ENCODE measurements around the gene DRAP1.

Gene DRAP1

DNA sequence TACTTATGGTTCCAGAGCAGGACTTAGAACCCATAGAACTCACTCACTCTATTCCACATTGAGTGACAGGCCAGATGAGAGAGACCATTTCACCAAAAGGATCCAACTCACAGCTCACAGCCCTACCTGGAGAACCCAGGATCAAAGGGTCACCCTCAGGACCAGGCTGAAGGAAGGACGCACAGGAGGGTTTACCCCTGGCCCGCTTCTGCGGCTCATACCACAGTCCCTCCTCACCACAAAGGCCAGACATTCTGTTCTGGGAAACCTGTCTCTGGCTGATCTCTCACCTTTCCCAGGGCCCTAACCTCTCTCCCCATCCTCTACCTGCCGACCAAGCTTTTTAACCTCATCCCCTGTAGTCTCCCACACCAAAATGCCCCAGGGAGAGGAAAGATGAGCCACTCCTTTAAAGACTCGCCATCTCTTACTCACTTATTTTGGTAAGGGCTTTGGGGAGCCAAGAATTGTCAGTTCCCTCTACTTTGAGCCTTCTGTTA, 23.7 kb upstream of the DRAP1 start:
- H3K9me3 Mint-ChIP-seq, result no peaks in the 10 kb centered on the region
- peak overlapping the region; percentile 86 for H3K27ac Mint-ChIP-seq
- ATAC-seq, result no peak
- peaks cover 61% of the 10 kb centered on the region for H3K4me1 Mint-ChIP-seq
- no peak for DNase-seq (ENCODE audit: low spot score in 2 of 2)
- H3K4me3 Mint-ChIP-seq, result peak overlapping the region; percentile 78
- H3K36me3 Mint-ChIP-seq, result peaks cover 95% of the 10 kb centered on the region

DNA sequence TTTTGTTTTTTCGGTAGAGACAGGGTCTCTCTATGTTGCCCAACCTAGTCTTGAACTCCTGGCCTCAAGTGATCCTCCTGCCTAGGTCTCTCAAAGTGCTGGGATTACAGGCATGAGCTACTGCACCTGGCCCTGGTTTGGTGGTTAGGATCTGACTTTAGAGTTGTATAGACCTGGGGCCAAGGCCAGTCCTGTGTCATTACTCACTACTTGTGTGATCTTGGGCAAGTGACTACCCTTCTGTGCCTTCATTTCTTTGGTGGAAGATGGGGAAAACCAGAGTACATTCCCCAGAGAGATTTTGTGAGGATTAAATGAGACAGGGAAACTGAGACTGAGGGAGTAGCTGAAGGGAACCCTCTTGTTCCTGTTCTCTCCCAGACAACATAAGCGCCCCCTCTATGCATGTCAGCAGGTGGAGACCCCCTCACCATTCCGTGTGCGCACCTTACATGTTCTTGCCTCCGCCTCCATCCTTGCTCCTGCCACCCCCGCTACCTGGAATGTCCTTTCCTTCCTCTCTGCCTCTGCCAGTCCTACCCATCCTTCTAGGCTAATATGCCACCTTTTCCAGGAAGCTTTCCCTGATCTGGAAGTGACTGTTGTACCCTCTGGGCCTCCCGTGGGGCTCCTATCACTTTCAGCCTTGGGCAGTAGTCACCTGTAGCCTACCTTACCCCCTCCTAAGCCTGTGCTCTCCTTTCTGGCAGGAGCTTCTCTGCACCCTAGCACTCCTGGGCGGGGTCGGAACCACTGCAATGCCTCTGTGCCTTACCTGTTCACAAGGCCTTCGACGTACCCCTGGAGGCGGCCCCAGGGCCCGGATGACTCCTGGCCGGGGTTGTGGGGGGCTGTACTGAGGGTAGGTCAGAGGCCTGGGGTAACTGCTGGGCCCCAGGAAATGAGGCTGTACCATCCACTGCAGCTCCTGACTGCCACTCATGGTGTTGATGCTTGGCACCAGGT, 22.9 kb upstream of the DRAP1 start:
- Mint-ChIP-seq H3K36me3 (peaks cover 90% of the 10 kb centered on the region), H3K27ac (peak overlapping the region; percentile 86), H3K4me3 (peak overlapping the region; percentile 78), H3K4me1 (peaks cover 61% of the 10 kb centered on the region), H3K9me3 (no peaks in the 10 kb centered on the region)
- DNase-seq (ENCODE audit: low spot score in 2 of 2) (no peak), ATAC-seq (no peak)

DNA sequence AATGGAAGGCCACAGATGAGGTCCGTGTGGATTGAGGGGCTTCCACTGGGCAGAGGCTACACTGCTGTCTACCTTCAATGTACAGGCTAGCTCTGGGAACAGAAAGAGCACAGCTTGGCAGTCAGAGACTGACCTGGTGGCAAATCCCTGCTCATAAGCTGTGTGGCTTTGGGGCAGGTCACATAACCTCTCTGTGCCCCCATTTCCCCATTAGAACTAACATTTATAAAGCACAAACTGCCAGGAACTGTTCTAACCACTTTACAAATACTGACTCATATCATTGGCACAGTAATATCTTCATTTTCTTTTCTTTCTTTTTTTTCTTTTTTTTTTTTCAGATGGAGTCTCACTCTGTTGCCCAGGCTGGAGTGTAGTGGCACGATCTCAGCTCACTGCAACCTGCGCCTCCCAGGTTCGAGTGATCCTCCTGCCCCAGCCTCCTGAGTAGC, 22.2 kb upstream of the DRAP1 start:
- Mint-ChIP-seq H3K4me1 (peaks cover 66% of the 10 kb centered on the region), H3K9me3 (no peaks in the 10 kb centered on the region), H3K36me3 (peaks cover 89% of the 10 kb centered on the region), H3K27ac (peak overlapping the region; percentile 86), H3K4me3 (peak overlapping the region; percentile 78)
- ATAC-seq (no peak), DNase-seq (ENCODE audit: low spot score in 2 of 2) (no peak)

DNA sequence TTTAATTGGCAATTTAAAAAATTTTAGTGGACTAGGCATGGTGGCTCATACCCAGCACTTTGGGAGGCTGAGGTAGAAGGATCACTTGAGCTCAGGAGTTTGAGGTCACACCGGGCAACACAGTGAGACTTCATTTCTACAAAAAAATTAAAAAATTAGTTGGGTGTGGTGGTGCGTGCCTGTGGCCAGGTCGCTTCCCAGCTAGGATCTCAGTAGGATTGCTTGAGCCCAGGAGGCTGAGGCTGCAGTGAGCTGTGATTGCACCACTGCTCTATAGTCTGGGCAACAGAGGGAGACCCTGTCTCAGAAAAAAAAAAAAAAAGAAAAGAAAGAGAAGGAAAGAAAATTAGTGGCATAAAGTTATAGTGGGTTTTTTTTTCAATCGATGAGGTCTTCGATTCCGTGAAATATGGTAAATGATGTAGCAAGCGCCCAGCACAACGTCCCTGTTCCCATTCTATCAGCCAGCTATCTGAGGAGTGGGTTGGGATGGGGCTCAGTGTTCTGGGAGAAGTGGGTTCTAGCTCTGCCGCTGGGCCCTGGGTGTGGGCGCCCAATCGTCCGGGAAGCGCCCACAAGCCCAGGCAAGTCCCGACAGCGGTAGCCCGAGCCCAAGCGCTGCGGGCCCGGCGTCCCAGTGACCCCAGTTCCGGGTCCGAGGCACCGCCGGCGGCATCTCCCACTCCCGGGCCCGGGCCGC, 20.4 kb upstream of the DRAP1 start:
- DNase-seq (ENCODE audit: low spot score in 2 of 2), result no peak
- Mint-ChIP-seq H3K27ac (peak overlapping the region; percentile 92), H3K4me1 (peaks cover 62% of the 10 kb centered on the region), H3K36me3 (peaks cover 76% of the 10 kb centered on the region), H3K9me3 (no peaks in the 10 kb centered on the region), H3K4me3 (peak overlapping the region; percentile 84)
- ATAC-seq, result no peak

DNA sequence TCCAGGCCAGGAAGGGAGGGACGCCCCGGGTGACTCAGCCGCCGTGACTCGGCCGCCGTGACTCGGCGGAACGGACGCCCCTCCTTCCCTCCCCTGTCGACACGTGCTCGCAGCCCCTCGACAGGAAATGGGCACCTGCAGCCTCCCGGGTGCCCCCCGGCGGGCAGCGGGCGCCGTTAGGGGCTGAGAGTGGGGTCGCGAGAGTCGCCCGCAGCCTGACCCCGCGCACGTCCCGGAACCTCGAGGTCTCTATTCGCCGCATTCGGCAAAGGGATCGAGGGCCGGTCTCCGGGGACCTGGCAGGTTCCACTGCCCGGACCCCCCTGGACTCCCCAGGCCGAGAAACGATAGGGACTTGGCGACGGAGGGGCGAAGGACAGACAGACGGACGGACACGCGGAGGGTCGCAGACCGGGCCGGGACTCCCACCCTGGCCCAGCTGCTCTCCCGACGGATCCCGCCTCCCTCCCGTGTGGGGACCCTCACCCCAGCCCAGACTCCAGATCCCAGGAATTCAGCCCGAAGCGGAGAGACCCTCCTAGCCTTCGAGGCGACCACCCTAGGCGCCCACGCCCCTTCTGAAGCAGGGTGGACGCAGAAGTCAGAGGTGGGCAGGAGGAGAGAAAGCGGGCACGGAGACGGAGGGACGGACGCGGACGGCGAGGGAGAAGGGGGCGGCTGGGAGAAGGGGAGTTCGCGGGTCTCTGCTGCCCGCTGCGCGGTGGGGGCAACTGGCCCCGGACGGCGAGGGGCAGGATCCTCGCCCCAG, 19.7 kb upstream of the DRAP1 start:
- Mint-ChIP-seq H3K9me3 (no peaks in the 10 kb centered on the region), H3K27ac (peak overlapping the region; percentile 92), H3K4me3 (peak overlapping the region; percentile 84), H3K36me3 (peaks cover 68% of the 10 kb centered on the region), H3K4me1 (peaks cover 55% of the 10 kb centered on the region)
- DNase-seq (ENCODE audit: low spot score in 2 of 2) (peak; percentile 66 to 85), ATAC-seq (peak; percentile 50)

DNA sequence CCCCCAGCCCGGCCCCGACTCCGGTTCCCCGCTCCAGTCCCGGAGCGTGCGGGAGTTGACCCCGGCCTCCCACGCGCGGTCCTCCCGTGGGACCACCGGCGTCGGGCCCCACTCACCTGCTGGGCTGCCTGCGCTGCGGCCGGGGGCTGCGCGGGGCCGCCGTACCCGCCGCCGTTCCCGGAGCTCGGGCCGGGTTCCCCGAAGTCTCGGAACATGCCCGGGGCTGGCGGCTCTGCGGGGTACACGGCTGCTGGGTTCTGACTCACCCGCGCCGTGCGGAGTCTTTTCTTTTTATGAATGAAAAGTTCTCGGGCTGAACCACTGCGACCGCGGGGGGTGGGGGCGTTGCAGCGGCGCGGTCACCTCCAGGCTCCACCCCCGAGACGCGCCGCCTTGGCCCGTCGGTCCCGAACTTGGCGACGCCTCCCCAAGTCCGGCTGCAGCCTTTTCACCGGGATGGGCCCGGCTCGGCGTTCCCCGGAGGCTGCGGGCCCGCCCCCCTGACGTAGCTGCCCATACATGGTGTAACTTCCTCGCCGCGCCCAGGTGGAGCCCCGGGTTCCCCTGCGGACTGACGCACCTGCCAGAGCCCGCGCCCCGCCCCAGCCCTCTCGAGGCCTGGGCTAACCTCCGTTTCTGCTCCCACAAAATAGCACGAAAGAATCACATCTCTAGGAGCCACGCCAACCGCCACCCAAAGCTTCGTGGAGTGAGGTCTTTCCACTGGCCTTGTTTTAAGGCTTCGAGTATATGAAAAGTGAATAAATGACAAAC, 18.9 kb upstream of the DRAP1 start, which contains the start of gene FOSL1:
FOSL1 (minus strand) TSS at position 264 of the 774 bp plus-strand sequence; CDS start at position 215, 49 bp downstream.
- DNase-seq (ENCODE audit: low spot score in 2 of 2), result peak; percentile 86 to 97
- H3K4me1 Mint-ChIP-seq, result peaks cover 49% of the 10 kb centered on the region
- no peaks in the 10 kb centered on the region for H3K9me3 Mint-ChIP-seq
- H3K4me3 Mint-ChIP-seq, result peak within 1 kb of the TSS; percentile 84
- ATAC-seq, result peak; percentile 83
- H3K36me3 Mint-ChIP-seq, result peaks cover 61% of the 10 kb centered on the region
- H3K27ac Mint-ChIP-seq, result peak within 1 kb of the TSS; percentile 92

DNA sequence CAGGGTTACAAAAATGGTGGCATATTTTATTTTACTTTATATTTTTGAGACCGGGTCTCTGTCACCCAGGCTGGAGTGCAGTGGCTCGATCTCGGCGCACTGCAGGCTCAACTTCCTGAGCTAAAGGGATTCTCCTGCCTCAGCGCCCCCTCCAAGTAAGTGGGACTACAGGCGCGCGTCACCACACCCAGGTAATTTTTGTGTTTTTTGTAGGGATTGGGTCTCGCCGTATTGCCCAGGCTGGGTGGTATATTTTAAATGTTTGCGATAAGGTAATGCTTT, 18.4 kb upstream of the DRAP1 start:
- Mint-ChIP-seq H3K4me3 (peak overlapping the region; percentile 84), H3K27ac (peak overlapping the region; percentile 92), H3K9me3 (no peaks in the 10 kb centered on the region), H3K36me3 (peaks cover 55% of the 10 kb centered on the region), H3K4me1 (peaks cover 44% of the 10 kb centered on the region)
- DNase-seq (ENCODE audit: low spot score in 2 of 2) (no peak), ATAC-seq (no peak)

DNA sequence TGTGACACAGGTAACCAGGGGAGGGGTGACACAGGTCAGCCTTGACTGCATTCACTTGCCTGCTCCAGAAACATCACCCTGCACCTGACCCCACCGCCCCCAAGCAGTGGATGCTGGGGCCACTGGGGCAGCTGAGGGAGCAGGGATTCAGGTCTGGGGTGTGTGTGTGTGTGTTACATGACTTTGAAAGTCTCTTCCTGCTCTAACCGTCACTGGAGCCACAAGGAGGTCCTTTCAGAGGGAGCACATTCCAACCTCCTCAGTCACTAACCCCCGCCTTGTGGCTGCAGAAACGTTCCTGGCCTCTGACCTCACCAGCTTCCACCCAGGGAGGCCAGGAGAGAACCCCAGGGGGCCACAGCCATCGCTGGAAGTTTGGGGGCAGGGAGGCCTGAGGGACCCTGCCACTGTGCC, 16.2 kb upstream of the DRAP1 start:
- no peak overlapping the region for H3K4me3 Mint-ChIP-seq
- peaks cover 25% of the 10 kb centered on the region for H3K4me1 Mint-ChIP-seq
- peaks cover 33% of the 10 kb centered on the region for H3K36me3 Mint-ChIP-seq
- H3K27ac Mint-ChIP-seq, result peak overlapping the region; percentile 88
- H3K9me3 Mint-ChIP-seq, result no peaks in the 10 kb centered on the region
- ATAC-seq (no peak), DNase-seq (ENCODE audit: low spot score in 2 of 2) (no peak)

DNA sequence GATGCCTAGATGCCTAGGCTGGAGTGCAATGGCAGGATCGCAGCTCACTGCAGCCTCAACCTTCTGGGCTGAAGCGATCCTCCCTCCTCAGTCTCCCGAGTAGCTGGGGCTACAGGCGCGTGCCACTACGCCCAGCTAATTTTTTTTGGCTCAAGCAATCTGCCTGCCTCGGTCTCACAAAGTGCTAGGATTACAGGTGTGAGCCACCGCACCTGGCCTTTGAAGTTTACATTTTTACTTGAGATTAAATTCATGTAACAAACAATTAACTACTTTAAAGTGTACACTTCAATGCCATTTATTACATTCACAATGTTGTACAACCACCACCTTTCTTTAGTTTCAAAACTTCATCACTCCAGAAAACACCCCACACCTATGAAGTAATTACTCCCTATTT, 15.5 kb upstream of the DRAP1 start:
- Mint-ChIP-seq H3K36me3 (peaks cover 27% of the 10 kb centered on the region), H3K9me3 (no peaks in the 10 kb centered on the region), H3K27ac (peak overlapping the region; percentile 88), H3K4me1 (peaks cover 21% of the 10 kb centered on the region), H3K4me3 (no peak overlapping the region)
- DNase-seq (ENCODE audit: low spot score in 2 of 2) (no peak), ATAC-seq (no peak)

DNA sequence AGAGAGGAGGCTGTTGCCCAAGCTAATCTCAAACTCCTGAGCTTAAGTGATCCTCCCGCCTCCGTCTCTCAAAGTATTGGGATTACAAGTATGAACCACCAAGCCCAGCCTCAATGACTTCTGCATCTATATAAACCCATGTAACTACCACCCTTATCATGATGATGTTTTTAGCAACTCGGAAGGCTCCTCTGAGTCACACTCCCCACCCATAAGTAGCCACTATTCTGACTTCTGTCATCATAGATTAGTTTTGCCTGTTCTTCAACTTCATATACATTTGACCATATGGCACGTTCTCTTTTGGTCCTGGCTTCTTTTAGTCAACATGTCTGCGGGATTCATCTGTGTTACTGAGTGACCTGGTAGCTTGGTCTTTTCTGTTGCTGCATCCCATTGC, 12.6 kb upstream of the DRAP1 start:
- no peak overlapping the region for H3K27ac Mint-ChIP-seq
- ATAC-seq (peak; percentile 55), DNase-seq (ENCODE audit: low spot score in 2 of 2) (no peak)
- H3K9me3 Mint-ChIP-seq, result no peaks in the 10 kb centered on the region
- H3K4me1 Mint-ChIP-seq, result peaks cover 21% of the 10 kb centered on the region
- H3K36me3 Mint-ChIP-seq, result peaks cover 9% of the 10 kb centered on the region
- H3K4me3 Mint-ChIP-seq, result no peak overlapping the region

DNA sequence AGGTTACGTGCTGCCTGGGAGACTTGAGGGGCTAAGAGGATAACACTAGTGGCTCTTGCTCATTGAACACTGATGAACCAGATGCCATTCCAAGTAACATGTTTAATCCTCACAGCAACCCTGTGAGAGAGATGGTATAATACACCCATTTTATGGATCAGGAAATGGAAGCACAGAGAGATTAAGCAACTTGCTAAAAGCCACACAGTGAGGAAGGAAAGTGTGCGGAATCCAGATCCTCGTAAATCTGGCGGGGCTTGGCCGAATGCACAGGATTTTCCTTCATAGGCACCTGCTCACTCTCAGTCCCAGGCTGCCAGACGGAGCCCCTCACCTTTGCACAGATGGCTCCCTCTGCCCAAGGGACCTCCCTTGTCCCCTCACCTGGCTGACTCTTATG, 11.3 kb upstream of the DRAP1 start:
- no peak for ATAC-seq
- Mint-ChIP-seq H3K36me3 (no peaks in the 10 kb centered on the region), H3K9me3 (no peaks in the 10 kb centered on the region), H3K4me3 (no peak overlapping the region), H3K4me1 (peaks cover 8% of the 10 kb centered on the region), H3K27ac (no peak overlapping the region)
- no peak for DNase-seq (ENCODE audit: low spot score in 2 of 2)

DNA sequence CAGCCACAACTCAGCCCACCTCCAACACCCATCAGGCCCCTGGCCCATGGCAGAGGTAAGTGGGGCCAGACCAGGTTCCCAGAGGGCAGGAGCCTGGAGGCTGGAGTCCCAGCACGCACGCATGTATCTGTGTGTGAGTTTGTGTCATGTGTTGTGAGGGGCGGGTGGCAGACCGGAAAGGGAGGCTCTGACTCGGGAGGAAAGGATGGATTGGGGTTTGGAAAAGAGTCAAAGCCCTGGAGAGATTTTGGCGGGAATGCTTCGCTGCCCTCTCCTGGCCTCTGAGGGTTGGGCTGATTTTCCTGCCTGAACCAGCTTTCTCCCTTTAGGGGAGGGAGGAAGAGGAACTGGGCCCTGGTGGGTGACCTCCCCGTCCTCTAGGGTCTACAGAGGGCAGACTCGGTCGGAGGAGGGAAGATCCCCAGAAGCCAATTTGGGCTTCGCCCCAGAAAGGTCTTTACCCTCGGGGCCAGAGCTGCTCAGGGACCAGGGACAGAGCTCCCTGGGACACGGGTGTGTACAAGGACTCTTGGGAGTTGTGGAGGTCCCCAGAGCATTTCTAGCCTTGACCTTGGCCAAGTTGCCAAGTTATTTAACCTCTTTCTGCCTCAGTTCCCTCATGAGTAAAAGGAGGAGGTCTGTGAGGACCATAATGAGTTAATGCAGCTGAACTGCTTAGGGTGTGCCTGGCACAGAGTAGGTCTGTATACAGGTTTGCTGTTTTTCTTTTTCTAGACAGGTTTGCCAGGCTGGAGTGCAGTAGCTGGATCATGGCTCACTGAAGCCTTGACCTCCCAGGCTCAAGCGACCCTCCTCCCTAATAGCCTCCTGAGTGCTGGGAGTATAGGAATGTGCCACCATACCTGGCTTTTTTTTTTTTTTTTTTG, 7.3 kb upstream of the DRAP1 start:
- H3K9me3 Mint-ChIP-seq, result no peaks in the 10 kb centered on the region
- peak overlapping the region; percentile 85 for H3K27ac Mint-ChIP-seq
- H3K4me1 Mint-ChIP-seq, result peaks cover 26% of the 10 kb centered on the region
- DNase-seq (ENCODE audit: low spot score in 2 of 2), result no peak
- peaks cover 4% of the 10 kb centered on the region for H3K36me3 Mint-ChIP-seq
- H3K4me3 Mint-ChIP-seq, result no peak overlapping the region
- ATAC-seq, result no peak

DNA sequence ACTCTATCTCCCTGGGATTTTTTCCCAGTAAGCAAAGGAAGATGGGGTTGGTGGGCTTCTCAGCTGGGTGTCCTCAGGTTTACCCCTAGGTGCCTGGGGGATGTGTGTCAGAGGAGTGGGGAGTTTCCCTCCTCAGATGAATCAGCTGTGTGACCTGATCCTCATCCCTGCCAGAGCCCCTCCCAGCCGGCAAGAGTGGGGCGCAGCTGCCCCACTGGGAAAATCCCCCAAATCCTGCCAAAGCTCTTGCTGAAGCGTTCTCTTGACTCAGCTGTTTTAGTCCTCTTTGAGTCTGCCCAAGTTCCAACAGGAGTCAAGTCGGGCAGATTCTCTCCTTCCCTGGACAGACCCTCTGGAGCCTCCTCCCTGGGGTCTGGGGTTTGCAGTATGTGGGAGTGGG, 6.4 kb upstream of the DRAP1 start:
- peaks cover 32% of the 10 kb centered on the region for H3K4me1 Mint-ChIP-seq
- H3K36me3 Mint-ChIP-seq, result peaks cover 8% of the 10 kb centered on the region
- no peak for DNase-seq (ENCODE audit: low spot score in 2 of 2)
- H3K4me3 Mint-ChIP-seq, result no peak overlapping the region
- no peak overlapping the region for H3K27ac Mint-ChIP-seq
- H3K9me3 Mint-ChIP-seq, result no peaks in the 10 kb centered on the region
- peak; percentile 60 for ATAC-seq
